Endothelial cell of hepatic sinusoid (primary cell): Measurements from ENCODE around the gene UBASH3B.

Source experiments
- in situ Hi-C: cut with HindIII; loops from 2 replicates; pipeline ENCODE4 v1.10.0; 2017; ENCODE audit warnings: low sequenced_read_pairs

The UBASH3B gene

GRCh38 chr11:122706291-122707088 is 51.0 kb downstream of the UBASH3B start:
- in situ Hi-C loops = no loop called here

GRCh38 chr11:122707111-122707510 is 51.6 kb downstream of the UBASH3B start:
- in situ Hi-C loops = no loop called here

GRCh38 chr11:122707901-122708300 is 52.4 kb downstream of the UBASH3B start:
- in situ Hi-C loops = no loop called here

- in situ Hi-C loops = no loop called here
These were observed 53.7 kb downstream of the UBASH3B start for GRCh38 chr11:122709039-122709760.

- in situ Hi-C loops = no loop called here
These were observed 55.8 kb downstream of the UBASH3B start for GRCh38 chr11:122711362-122711761.

- in situ Hi-C loops = no loop called here
These were observed 56.4 kb downstream of the UBASH3B start for GRCh38 chr11:122711831-122712381.

GRCh38 chr11:122714004-122714403 is 58.5 kb downstream of the UBASH3B start:
- in situ Hi-C loops = no loop called here

- in situ Hi-C loops = no loop called here
These were observed 59.0 kb downstream of the UBASH3B start for GRCh38 chr11:122714484-122714883.

- in situ Hi-C loops = loop anchor here (5.0 kb wide), 2 partner anchors 42 to 48 kb away; no protein-coding TSS in a partner anchor
These were observed 60.3 kb downstream of the UBASH3B start for GRCh38 chr11:122715548-122716440.

GRCh38 chr11:122717264-122717867 is 61.8 kb downstream of the UBASH3B start:
- in situ Hi-C loops = loop anchor here (5.0 kb wide), 2 partner anchors 40 to 50 kb away; no protein-coding TSS in a partner anchor

- in situ Hi-C loops = no loop called here
These were observed 64.8 kb downstream of the UBASH3B start for GRCh38 chr11:122720107-122720881.

- in situ Hi-C loops = no loop called here
These were observed 65.9 kb downstream of the UBASH3B start for GRCh38 chr11:122721201-122721963.

GRCh38 chr11:122721964-122722266 is 66.4 kb downstream of the UBASH3B start:
- in situ Hi-C loops = no loop called here

- in situ Hi-C loops = no loop called here
These were observed 67.6 kb downstream of the UBASH3B start for GRCh38 chr11:122723106-122723505.

- in situ Hi-C loops = no loop called here
These were observed 68.1 kb downstream of the UBASH3B start for GRCh38 chr11:122723576-122723975.

GRCh38 chr11:122724520-122724919 is 69.0 kb downstream of the UBASH3B start:
- in situ Hi-C loops = no loop called here

- in situ Hi-C loops = no loop called here
These were observed 70.5 kb downstream of the UBASH3B start for GRCh38 chr11:122726028-122726427.

- in situ Hi-C loops = no loop called here
These were observed 71.8 kb downstream of the UBASH3B start for GRCh38 chr11:122727101-122727929.
